ENCODE data around the gene PRKAG2.

DNA sequence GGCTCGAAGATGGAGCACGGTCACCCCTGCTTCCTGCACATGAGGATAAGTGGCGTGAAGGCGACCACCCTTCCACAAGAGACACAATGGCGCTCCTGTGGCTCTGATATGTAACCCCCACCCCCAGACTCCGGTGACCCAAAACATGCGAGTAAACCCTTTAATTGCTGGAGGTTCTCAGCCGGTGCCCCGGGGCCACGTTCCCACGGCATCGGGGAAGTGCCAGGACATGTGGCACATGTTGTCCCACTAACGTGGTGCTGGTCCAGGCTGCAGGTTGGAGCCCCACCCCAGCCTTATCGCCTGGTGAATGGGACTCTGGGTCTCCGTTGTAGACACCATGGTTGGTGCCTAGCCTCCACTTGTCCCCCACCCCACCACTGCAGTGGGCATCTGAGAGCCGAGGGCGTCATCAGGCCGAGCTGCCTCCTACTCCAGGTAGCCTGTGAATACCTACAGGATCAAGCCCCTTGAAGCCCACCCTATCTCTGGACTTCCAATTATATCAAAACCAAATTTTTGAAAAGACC is 132.8 kb downstream of the PRKAG2 start:
- TF ChIP-seq, protein P1, sequence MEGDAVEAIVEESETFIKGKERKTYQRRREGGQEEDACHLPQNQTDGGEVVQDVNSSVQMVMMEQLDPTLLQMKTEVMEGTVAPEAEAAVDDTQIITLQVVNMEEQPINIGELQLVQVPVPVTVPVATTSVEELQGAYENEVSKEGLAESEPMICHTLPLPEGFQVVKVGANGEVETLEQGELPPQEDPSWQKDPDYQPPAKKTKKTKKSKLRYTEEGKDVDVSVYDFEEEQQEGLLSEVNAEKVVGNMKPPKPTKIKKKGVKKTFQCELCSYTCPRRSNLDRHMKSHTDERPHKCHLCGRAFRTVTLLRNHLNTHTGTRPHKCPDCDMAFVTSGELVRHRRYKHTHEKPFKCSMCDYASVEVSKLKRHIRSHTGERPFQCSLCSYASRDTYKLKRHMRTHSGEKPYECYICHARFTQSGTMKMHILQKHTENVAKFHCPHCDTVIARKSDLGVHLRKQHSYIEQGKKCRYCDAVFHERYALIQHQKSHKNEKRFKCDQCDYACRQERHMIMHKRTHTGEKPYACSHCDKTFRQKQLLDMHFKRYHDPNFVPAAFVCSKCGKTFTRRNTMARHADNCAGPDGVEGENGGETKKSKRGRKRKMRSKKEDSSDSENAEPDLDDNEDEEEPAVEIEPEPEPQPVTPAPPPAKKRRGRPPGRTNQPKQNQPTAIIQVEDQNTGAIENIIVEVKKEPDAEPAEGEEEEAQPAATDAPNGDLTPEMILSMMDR (IDR thresholded peaks at IDR 0.05; ENCODE audit: low read depth, low read length, poor library complexity, severe bottlenecking): no peak
- TF ChIP-seq EZH2phosphoT487 (IDR thresholded peaks at IDR 0.05; ENCODE audit: borderline replicate concordance, low read length): no peak

All from DOHH2 (cell line).